GM04504 (cell line): ENCODE data around the gene MOB2.
"Not testable (repeated sequence)": the region's sequence is repeated elsewhere in the genome, so short reads cannot be mapped to it uniquely, and the experiment has no call there.

Experiments used
- DNase-seq: peaks from one replicate; pipeline ENCODE4 v3.0.0-alpha.2; 2012; ENCODE audit warnings: low read depth

Gene MOB2

DNA sequence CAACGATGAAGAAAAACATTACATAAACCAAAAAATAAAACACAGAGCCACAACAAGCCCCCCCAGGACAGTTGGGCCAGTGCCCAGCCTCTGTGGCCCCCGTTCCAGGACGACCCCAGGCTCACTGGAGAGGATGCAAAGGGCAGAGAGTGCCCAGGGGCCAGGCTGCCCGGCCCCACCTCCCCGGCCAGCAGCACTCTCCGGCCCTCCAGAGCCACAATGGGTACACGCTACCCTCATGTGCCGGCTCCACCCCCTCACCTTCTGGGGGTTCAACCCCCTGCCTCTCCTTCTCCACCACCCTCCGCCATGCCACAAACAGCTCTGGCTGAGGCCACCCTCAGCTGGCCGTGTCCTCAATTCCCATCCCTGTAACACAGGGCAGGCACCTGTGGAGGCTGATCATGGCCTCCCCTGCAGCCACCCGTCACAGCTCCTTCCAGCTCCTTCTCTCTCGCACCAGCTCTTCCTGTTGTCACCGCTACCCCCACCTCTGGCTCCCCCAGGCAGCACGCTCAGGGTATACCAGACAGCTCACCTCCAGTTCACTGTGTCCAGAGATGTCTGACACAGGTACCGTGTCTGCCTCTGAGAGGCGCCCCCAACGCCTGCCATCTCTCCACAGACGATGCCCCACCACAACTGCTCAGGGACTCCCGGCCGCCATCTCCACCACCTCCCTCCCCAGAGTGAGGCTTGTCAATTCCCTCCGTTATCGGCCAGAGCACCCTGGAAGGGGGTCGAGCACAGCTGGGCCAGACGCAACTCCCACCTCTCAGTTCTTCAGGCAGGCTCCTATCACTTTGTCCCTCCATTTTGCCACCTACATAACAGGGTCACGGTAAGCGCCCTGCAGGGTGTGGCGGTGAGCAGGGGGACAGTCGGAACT is 30.8 kb upstream of the MOB2 start:
- no peak for DNase-seq

DNA sequence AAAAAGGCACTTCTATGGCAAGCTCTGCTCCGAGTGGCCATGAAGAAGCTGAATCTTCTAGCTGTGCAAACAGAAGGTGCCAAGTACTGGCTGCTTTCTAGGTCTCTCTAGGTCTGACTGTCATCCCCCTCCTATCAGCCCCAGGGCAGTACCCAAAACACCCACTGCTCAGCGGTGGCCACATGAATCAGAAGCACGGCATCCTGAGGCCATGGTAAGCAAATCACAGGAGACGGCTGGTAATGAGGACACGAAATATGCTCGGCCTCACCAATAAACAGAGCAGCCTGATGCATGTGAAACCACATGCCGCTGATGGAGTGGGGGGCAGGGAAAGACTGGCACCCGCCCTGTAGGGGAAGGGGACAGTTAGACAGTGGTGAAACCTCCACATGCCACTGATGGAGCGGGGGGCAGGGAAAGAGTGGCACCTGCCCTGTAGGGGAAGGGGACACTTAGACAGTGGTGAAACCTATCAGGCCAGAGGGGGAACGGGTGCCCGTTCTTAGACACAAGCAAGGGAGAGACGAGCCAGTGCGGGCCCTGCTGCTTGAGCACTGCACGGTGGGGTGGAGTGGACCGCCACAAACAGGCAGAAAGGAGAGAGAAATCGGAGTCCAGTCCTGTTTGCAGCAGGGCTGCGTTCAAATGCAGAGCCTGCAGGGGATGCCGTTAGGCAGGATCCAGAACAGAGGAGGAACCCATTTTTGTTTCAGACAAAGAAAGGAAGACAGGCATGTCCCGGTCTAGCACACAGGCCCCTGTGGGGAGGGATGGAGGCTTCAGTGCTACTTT is 29.9 kb upstream of the MOB2 start:
- no peak for DNase-seq

DNA sequence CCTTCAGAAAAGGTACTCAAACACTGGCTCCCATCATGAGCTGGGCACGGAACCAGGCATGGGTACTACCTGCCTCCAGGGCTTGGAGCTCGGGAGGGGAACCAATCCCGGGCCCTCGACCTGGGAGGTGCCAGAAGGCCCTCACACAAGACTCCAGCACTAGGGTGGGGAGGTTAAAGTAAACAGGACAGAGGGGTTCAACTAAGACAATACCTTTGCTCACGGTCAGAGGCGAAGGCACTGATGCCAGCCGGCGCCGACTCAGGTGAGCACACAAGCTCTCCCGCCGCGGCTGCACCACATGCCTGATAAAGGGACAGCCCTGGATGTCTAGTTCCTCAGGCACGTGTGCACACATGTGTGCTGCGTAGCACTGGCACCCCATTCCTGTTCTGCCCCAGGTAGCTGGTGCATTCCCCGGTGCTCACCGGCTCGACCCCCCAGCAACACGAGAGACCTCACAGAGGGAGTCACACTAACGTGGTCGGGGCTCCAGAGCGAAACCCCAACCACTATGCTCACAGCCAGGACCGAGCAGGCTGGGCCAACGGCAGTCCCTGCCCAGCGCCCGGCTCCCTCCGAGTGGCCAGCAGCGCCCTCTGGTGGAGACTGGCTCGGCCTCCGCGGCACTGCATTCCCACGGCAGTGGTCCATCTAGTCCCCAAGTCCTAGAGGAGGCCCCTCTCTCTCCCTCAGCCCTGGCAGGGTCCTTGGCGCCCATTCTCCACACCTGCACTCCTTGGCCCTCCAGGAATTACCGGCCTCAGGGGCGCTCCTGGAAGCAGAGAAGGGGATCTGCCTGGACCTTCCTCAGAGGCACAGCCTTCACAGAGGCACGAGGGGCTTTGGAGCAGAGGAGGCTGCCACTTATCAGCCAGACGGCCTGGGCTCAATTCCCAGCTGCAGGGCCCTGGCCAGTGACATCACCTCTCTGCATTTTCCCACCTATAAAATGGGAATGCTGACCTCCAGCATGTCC is 28.8 kb upstream of the MOB2 start:
- no peak for DNase-seq

DNA sequence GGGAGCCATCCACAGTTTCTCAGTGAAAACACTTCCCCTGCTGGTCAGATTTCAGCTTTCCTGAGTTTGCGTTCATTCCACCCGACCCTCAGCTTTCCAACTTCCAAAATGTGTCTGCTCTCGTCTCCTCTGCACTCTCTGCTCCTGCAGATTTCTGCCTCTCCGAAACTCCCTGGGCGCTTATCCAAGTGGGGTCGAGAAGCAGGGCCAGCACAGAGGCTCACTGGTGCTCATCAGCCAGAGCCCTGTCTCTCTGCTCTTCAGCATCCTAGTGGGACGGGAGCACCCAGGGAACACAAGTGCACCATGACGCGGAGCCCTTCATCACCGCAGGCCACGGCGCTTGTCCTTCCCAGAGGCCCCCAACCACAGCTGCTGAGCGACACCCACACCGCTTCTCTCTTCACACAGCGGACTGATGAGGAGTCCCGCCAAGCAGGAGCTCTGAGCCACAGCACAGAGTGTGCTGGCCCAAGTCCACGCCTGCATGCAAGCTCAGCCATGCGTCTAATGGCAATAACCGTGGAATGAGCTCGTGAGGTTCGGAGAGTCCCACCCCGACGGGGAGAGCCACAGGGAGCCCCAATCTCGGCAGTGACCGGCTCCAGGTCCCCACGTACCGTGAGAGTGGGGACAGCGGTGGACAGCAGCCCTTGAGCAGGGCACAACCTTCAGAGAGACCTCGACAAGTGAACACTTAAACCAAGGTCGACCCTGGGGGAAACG is 27.9 kb upstream of the MOB2 start:
- no peak for DNase-seq

DNA sequence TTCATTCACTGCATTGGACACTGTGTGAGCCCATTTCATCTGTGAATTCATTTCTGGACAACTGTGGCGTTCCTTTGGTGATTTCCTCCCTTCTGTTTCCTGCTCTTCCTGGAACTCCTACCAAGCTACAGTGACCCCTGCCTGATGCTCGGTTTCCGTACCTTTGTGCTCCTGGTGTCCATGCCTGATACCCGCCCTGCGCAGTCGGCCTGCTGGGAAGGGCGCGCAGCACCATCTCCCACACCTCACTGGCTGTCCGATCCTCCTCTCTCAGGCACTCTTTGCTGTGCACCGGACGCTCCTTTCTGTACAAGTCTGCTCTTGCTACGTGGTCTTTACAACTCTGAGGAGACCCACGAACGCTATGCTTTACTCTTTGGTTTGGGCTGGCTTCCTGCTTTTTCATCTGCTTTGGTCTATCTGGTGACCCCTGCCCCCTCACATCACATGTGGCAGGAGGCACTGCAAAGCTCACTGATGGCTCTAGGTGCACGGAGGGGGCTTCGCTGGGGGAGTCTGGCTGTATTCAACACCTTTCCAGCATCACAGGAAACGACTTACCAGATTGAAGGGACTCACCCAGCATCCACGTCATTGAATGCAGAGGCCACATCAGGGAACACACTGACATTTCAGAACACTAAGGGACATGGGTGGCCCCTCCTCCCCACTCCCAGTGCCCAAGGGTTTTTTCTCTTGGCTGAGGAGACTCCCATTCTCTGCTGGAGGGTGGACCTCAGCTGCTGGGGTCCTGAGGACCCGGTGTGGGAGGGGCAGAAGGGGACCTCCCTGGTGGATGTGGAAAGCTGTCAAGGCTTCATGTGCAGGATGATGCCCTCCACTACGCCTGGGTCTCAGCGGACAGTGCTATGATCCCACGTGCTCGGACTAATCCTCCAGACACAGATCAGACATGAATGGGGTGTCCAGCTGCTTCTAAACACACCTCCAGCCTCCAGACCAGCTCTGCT is 27.0 kb upstream of the MOB2 start:
- no peak for DNase-seq

DNA sequence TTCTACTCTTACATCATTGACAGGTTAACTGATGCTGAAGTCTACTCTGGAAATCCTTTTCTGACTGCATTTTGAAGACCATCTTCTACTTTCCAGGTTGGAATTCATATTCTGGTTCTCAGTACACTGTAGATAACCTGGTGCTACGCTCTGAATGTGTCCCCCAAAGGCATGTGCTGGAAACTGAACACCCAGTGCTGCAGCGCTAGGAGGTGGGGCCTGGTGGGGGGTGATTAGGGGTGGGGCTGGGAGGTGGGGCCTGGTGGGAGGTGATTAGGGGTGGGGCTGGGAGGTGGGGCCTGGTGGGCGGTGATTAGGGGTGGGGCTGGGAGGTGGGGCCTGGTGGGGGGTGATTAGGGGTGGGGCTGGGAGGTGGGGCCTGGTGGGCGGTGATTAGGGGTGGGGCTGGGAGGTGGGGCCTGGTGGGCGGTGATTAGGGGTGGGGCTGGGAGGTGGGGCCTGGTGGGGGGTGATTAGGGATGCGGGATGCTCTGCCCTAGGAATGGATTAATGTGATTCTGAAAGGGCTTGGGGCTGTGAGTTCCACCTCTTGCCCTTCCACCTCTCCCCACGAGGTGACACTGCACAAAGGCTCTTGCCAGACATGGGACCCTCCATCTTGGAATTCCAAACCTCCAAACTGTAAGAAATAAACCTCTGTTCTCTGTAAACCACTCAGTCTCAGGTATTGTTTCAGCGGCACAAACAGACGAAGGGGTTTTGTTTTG is 26.1 kb upstream of the MOB2 start:
- not testable (repeated sequence) for DNase-seq

DNA sequence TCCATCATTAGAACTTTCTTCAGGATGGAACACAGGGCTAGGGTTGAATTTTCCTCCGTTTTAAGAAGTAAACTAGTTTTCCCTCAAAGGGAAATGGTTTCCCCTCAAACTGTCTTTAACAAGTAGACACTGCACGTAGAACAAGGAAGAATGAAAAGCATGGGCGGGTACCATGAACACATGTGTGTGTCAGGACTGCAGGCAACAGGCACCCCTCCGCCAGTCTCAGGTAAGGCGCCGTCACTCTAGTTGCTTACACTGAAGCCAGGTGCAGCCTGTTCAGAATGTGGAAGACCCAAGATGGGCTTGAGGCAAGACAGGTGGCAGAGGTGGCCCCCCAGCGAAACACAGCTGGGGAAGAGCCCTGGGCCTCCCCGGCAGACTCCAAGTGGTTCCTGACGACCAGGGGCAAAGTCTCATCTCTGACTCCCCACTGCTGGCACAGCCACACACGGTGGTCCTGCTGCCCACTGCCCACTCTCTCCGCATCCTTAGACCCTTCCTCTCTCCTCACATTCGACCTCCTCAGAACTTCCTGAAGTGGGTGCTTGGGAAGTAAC is 25.4 kb upstream of the MOB2 start:
- no peak for DNase-seq

DNA sequence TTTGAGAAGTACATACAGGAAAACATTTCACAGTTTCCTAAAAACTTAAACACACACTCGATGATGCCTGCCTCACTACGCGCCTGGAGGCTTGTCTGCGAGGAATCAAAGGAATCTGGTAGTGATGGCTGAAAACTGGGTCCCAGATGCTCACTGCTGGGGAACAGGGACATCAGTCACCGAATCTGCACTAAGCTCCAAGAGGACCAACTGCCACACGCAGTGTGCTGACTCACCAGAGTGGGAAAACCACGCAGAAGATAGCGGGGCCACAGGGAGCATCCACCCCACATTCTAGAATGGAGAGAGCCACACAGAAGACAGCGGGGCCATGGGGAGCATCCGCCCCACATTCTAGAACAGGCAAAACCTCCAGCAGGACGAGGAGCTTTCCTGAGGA is 24.3 kb upstream of the MOB2 start:
- DNase-seq = no peak

DNA sequence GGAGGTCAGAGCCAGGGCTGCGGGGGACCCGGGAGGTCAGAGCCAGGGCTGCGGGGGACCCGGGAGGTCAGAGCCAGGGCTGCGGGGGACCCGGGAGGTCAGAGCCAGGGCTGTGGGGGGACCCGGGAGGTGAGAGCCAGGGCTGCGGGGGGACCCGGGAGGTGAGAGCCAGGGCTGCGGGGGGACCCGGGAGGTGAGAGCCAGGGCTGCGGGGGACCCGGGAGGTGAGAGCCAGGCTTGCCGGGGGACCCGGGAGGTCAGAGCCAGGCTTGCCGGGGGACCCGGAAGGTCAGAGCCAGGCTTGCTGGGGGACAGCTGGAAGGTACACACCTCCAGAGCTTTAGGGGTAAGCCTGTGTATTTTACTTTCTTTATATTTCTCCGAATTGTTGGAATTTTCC is 23.8 kb upstream of the MOB2 start:
- DNase-seq = not testable (repeated sequence)

DNA sequence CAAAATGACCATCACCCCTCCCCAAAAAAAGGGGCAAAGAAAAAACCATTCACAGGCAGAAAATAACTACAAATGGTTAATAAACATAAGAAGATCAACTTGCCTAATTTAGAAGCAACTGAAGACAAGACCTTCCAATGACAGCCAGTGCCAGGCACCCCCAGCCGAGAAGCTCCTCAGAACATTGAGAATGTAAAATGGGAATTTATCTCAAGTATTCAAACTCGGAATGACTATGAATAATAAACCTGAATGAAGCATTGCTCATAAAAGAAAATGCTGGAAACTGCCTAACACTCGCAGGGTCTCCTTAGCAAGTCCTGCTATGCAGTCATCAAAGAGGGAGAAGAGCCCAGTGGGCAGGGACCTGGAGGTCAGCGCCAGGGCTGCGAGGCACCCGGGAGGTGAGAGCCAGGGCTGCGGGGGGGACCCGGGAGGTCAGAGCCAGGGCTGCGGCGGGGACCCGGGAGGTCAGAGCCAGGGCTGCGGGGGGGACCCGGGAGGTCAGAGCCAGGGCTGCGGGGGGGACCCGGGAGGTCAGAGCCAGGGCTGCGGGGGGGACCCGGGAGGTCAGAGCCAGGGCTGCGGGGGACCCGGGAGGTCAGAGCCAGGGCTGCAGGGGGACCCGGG is 23.2 kb upstream of the MOB2 start:
- DNase-seq = no peak

DNA sequence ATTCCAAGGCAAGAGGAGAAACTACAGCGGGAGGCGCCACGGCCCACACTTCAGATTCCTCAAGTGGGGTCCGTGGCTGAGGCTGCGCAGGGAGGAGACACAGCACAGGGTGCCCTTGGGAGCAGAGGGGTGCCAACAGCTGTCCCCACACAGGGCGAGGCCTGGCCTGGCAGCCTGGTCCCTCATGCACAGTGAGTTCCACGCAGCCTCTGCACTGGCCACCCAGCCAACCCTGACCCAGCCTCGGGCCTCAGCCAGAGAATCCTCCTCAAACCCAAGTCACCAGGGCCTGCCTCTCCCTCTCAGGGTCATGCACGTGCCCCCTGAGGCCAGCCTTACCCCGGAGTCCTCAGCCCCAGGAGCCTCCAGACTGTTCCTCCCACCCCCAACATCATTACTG is 22.4 kb upstream of the MOB2 start:
- no peak for DNase-seq

DNA sequence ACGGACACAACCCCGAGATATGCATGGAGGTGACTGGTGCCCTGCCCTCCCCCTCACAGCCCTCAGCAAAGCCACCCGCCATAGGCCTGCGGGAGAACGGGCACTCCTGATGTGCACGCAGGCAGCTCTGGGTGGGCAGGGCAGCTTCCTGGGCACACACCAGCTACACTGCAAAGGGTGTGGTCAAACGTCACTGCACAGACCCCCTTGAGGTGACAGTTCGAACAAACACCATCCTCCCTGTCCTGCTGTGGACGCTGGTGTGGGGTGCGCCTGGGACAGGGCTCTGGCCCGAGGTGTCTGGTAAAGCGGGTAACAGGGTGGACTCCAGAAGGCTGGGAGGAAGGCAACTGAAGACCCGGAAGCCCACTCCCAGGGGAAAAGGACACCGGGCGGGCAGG is 21.9 kb upstream of the MOB2 start:
- no peak for DNase-seq

DNA sequence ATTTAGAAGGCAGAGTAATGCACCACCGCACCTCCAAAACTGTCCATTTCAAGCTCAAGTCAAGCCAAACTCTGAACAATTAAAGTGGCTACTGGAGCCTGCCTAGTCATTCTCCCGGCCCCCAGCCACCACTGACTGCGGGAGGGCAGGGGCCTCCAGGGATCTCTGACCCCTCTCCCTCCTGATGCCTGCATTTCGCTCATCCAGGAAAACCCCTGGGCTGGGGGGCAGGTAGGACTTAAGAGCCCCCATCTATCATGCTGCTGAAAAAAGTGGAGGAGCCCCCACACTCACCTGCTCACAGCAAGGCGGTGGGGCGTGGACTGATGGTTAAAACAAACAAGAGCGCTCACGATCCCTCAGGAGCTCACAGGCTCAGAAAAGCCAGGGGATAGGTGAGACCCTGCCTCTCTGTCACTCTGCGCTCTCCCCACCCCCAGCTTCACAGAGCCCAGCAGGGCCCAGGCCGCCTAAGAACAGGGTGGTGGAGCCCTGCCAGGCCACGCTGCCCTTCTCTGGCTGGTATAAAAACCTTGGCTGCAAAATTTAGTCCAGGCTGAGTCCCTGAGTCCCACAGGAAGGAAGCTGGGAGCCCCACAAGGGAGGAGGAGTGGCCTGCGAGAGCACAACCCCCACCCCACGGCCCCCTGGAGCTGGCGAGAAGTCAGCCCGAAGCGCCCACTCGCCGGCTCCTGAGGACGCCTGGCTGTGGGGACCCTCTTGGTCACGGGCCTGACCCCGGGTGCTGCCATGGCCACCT is 21.0 kb upstream of the MOB2 start:
- no peak for DNase-seq

DNA sequence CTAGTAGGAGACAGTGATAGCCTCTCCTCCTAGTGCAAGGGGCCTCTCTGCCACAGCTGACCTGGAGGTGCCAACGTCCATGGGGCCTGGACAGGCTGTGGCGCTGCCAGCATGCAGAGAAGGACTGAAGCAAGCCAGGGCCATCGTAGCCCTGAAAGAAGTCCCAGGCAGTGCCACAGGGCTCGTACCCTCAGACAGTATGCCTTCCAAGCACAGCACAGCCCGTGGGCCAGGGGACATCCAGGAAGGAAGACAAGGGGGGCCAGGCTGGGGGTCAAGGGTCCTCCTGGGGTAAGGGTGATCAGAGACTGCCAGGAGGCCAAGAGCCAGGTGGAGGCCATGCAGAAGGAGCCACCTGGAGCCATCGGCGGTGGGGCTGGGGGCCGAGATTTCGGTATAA is 20.4 kb upstream of the MOB2 start:
- no peak for DNase-seq

DNA sequence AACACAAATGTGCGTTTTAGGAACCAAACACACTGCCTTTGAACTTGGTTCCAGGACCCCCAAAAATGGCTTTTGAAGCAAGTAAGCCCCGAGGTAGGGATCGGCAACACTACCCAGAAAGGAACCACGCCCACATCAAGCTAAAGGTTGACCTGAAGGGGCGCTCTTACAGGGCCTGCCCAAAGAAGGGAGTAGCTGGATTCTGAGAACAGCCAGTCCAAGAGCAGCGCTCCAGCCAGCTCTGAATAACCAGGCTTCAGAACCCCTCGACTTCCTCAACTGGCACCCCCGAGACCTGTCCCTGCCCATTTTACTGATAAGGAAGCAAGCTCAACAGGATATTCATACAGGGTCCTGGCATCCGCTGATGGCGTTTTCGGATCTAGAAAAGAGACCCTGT is 18.9 kb upstream of the MOB2 start:
- no peak for DNase-seq

DNA sequence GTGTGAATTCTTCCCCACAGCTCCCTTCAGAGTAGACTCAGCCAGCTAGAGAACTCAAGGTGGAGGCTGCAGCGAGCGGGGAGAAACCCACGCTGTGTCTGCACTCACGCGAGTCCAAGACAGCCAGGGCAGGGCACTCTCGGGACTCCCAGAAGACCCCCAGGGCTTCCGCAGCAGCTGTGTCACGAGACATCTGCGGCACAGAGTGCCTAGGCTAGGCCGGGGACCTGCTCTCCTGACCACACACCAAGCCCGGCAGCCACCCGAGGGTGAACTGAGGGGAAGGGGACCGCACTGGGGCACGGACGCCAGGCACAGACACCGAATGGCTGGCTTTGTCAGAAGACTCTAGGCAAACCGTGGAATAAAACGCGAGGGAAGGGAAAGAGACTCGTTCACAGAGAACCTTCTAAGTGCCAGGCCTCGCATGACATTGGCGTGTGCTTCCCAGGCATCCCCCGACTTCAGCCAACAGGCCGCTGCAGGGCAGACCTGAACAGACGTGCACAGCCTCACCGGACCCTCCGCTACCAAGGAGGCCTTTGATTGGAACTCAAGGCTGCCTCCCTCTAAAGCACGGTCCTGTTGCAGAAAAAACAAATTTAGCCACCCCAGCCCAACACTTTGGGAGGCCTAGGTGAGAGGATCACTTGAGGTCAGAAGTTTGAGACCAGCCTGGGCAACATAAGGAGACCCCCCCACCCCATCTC is 18.2 kb upstream of the MOB2 start:
- no peak for DNase-seq

DNA sequence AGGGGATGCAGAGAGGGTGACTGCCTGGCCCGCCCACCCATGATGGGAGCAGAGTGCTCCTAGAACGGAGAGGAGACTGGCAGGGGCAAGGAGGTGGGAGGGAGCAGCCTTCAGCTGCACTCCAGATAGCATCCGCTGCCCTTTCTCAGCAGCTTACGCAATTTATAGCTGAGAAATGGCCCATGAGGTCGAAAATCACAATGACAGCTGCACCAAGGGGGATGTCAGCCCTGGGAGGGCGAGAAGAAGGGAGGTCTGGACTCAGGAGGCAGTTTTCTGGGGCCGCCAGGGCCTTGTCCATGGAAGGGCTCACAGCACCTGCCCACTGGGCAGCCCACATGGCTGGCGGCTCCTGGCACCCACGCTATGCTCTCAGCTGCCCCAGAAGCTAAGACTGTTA is 17.6 kb upstream of the MOB2 start:
- no peak for DNase-seq
